Cerebellar nuclear complex (tissue), 1 donor: ENCODE measurements around the gene THEM4.
"Not testable (repeated sequence)": the region's sequence is repeated elsewhere in the genome, so short reads cannot be mapped to it uniquely, and the experiment has no call there.

Experiments
- DNase-seq, 2 experiments: peaks; one replicate each; lab custom pipeline; 2025; lab: John Stamatoyannopoulos, UW

THEM4 gene

DNA sequence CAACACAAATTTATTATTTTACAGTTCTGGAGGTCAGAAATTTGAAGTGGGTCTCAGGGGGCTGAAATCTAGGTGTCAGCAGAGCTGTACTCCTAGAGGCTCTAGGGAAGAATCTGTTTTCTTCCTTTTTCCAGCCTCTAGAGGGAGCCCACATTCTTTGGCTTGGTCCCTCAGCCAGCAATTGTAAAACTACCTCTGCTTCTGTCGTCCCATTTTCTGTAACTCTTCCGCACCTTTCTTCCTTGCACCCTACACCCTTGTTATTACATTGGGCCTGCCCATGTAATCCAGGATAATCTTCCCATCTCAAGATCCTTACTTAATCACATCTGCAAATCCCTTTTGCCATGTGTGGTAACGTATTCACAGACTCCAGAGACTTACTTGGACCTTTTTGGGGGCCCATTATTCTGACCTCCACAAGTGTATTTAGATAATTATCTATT, 24.8 kb upstream of the THEM4 start:
- DNase-seq, result no peak

DNA sequence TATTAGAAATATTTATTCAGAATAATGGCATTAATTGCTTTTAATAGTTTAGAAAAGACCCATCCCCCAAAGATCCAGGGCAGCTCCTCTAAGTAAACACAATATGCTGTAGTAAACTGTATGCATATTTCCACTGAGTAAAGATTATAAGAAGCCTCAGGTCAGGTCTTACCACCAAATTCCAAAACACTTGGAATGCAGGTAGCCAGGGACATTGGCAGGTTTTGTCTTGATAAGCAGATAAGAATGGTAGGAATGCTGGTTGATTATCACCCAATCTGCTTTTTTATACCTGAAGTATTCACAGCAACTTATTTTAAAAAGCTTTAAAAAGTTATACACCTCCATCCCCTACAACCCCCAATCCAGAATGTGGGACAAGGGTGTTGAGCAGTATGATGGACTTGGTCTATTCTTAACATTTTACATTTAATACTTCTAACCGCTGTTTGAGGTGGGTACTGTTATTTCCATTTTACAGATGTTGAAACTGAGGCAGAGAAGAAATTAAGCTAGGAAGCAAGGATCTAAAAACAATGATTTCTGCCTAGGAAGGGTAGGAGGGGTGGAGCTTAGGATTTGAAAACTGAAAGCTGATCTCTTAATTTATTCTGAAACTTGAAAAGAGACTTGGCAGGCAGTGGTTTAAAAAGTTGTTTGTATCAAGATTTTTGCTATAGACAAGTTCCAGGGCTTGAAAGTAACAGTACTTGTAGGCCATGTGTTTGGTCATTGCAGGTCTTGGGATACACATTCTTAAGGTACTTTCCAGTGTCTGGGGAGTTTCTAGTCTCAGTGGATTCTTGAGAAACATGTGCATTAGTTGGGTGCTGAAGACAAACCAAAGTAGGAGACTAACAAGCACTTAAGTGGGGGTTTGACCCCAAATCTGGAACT, 15.6 kb upstream of the THEM4 start:
- no peak for DNase-seq

DNA sequence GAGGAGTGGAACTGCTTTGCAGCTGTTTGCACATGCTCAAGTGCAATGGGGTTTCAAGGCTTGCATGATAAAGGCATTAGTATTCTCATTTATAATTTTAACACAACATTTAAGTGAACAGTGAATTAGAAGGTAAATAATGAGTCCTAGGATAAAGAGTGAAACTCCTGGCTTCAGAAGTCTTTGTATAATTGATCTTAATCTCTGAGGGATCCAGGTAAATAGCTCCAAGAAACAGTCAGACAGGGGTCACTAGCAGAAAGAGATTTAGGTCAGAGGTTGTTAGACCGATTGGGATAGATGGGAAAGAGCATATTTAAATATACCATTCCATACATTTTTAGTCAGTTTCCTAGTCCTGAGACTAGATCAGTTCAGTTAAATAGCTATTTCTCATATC, 14.1 kb upstream of the THEM4 start:
- no peak for DNase-seq

DNA sequence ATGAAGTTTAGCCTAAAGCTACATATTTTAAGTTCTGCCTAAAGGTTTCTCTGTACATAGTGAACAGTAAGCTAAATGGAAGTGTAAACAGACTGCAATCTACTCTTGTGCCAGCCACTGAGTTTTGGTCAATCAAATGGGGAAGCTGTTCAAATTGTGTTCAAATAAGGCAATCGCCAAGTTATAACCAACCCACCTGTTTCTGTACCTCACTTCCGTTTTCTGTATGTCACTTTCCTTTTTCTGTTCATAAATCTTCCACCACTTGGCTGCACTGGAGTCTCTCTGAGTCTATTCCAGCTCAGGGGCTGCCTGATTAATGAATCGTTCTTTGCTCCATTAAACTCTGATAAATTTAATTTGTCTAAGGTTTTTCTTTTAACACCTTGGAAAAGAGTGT, 10.8 kb upstream of the THEM4 start:
- DNase-seq, result no peak

DNA sequence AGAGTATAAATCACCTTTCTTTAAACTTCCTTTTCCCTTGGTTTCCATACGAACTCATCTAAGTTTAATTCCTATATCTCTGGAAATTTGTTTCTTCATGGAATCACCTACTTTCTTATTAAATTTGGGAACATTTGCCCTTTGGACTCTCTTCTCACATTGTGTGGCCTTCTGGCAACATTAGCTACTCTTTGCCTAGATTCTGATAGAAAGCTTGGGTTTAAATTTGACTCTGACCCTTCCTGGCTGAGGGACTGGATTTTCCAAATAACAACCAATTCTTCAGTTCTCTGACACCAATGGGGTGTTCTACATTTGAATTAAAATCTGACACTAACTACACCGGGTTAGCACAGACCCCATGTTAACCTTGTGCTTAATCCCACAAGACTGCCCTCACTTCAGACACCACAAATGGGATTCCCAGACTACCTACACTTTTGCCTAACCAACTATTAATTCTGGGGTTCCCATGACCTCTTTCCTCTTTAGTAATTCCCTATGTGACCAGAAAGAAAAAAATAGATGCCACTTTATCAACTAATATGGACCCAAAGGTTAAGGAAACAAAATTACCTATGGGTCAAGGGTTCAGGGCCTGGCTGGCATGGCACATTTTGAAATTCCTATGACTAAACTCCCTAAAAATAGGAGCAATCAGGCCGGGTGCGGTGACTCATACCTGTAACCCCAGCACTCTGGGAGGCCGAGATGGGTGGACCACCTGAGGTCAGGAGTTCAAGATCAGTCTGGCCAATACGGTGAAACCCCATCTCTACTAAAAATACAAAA, 9.7 kb upstream of the THEM4 start:
- DNase-seq, result no peak

DNA sequence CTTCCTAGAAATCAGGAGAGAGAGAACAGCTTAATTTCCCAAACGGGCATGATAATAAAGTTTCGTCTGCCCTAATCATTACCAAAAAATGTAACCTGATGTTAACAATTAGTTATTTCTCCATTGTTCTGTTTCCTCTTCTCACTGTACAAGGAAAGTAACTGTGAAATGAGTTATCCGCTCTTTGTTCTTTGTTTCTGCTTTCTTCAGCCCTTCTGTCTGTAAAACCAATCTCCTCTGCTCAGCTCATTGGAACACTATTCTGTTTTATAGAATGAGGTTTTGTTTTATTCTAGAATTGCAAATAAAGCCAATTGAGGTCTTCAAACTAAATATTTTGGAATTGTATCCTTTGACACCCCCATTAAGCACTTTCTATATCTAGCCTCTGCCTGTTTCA, 8.8 kb upstream of the THEM4 start:
- DNase-seq, result no peak

DNA sequence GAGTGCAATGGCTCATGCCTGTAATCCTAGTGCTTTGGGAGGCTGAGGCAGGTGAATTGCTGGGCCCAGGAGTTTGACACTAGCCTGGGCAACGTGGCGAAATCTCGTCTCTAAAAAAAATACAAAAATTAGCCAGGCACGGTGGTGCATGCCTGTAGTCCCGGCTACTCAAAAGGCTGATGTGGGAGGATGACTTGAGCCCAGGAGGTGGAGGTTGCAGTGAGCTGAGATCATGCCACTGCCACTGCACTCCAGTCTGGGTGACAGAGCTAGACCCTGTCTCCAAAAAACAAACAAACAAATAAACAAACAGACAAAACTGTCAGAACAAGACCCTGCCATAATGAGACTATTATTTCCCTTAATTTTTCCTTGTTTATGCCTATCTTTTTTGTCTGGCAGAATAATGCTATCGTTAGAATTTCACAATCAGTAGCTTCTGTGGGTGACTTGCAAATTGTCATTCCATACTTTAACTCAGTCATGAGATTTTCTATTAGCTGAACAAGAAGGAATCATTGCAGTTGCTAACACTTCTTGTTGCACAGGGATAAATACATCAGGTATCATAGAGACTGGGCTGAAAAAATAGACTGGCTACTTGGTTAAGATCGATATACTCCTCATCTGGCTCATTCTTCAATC, 7.5 kb upstream of the THEM4 start:
- no peak for DNase-seq

DNA sequence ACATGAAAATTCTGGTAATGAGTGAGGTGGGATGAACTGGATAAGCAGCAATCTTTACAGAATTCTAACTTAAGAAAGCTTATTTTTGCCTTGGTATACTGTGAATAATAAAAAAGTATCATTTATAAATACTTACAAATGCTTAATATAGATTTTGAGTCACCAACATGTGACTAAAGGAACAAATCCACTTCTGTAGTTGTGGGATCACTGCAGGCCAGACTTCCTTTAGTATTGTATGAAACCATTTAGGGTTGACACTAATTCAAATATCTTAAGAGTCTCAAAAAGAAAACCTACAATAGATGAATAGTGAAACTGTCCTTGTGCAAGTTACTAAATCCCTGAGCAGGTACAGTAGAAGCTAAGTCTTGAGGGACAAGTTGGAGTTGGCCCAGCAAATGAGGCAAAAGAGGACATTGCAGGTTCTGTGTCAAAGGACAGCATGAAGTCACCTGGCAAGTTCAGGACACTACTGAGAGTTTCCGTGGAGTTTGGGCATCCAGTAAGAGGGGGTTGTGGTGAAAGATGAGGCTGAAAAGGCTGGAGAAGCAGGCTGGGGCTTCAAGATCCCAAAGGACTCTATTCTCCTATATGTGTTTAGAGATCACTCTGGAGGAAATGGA, 5.9 kb upstream of the THEM4 start:
- DNase-seq, result no peak

DNA sequence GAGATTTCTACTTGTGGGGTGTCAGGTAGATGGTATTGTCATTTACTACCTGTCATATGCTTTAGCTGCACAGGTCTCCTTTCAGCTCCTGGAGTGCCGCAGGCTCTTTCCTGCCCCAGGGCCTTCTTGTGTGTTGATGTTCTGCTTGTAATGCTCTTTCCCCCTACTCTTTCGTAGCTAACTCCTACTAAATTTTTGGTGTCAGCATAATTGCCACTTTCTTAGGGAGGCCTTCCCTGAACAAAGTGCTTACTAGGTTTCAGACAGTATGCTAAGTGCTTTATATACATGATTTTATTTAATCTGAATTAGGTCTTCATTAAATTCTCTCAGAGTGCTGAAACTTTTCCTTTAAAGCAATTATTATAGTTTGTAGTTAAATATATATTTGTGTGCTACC, 4.8 kb upstream of the THEM4 start:
- DNase-seq, result no peak

DNA sequence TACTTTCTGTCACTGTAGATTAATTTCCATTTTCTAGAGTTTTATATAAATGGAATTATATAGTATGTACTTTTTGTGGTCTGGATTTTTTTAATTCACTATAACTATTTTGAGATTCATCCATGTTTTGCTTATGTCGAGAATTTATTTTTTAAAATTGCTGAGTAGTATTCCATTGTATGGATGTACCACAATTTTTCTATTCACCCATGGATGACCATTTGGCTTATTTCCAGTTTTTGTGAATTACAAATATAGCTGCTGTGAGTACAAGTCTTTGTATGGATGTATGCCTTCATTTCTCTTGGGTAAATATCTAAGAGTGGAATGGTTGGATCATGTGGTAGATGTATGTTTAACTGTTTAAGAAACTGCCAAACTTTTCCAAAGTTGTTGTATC, 3.7 kb upstream of the THEM4 start:
- DNase-seq, result no peak

DNA sequence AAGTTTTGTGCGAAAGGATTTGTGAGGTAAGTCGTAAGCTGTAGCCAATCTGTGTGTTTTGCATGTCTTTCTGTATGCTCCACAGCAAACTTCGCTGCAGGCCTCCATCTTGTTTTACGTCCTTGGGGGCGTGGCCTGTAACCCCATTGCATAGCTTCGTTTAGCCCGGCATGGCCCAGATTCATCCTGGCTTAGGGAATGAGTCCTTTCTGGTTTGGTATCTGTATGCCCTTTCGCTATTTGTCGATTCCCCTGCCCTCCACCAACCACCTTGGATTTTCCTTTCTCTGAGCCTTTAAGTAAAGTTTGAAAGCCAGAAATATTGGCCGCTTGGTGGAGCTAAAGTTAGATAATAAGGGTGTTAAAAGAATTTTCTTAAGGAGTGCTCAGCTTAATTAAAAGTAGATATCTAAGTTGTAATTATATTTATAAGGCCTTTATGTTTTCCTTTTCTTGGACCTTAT, 1.1 kb downstream of the THEM4 start:
- no peak for DNase-seq

DNA sequence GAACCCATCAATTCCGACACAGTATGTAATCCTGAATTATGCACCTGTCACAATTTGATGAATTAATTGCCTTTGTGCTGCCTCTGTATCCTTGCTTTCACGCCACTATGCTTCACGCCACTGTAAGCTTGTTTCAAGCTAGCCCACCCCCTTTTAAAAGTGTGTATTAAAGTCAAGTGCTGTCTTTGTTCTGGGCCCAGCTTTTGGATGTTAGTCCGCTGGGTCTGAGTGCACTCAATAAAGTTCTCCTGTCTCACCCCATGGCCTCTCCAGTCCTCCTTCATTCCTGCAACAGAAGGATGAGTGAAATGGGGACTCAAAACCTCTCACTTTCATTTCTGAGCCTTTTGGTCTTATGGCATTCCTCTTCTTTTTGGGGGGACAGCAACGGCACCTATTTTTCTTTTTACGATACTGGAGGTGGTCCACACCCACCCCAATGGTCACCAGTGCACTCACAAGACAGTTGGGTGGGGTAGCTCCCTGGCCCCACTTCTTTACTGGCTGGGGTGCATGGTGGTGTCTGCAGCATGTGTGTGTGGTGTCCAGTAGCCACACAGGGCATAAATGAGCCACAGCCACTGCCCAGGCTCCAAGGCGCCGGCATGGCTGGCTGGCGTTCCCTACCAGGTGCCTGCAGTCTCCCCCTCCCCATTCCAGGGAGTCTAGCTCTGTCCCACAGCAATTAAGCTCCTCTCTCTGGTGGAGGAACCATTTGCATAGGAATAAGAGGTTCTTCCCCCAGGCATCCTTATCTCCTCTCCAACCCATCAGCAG, 1.8 kb downstream of the THEM4 start:
- DNase-seq, result no peak

DNA sequence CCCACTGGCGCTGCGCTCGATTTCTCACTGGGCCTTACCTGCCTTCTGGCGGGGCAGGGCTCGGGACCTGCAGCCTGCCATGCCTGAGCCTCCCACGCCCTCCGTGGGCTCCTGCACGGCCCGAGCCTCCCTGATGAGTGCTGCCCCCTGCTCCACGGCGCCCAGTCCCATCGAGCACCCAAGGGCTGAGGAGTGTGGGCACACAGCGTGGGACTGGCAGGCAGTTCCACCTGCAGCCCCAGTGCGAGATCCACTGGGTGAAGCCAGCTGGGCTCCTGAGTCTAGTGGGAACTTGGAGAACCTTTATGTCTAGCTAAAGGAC, 3.0 kb downstream of the THEM4 start:
- DNase-seq, result not testable (repeated sequence)

DNA sequence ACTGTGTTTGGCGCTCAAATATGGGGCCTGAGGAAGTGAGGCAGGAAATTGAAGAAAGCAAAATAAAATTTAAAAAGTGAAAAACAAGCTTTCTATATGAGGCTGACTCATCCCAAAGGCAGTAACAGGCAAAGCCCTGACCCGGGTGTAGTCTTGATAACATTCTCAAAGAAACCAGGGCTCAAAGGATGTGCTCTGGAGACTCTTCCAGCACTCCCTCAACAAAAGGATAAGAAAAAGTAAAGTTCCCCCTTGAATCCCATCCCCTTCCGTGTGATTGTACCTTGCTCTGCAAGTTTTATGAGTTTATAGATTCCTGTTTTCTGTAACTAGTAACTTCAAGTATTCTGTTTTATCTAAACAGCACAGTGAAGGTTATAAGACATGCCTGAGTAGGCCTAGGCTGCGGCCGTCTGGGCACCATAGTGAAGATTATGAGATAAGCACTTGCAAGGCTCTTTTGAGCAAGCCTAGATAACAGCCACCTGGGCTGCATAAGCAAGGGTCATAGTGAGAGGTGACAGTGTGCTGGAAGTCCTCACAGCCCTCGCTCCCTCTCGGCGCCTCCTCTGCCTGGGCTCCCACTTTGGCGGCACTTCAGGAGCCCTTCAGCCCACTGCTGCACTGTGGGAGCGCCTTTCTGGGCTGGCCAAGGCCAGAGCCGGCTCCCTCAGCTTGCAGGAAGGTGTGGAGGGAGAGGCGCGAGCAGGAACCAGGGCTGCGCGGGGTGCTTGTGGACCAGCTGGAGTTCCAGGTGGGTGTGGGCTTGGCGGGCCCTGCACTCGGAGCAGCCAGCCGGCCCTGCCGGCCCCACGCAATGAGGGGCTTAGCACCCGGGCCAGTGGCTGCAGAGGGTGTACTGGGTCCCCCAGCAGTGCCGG, 3.6 kb downstream of the THEM4 start:
- DNase-seq, result not testable (repeated sequence)

DNA sequence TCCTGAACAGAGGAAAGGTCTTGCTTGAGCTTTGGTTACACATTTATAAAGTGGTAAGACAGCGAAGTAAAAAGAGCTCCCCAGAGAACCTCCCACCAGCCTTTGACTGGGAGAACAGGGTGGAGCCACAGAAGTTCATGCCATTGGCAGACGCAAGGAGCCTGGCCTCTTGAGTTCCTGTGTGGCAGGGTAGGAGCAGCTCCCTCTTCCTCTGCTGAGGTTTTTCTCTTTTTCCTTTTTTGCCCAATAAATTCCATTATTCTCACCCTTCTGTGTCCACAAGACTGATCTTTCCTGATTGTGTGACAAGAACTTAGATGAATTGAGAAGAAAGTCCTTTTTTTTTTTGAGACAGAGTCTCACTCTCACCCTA, 4.3 kb downstream of the THEM4 start:
- no peak for DNase-seq

DNA sequence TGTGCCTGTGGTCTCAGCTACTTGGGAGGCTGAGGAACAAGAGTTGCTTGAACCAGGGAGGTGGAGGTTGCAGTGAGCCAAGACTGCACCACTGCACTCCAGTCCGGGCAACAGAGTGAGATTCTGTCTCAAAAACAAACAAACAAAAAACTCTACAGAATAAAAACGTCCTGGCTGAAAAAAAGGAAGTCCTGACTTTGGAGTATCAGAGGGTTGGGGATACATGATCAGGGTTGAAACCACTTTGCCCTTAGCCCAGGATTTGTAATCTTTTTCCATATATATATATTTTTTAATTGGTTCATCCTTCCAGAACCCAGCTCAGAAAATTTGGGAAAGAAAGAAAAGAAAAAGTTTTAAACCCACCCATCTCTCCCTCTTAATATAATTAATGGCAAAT, 6.5 kb downstream of the THEM4 start:
- no peak for DNase-seq

DNA sequence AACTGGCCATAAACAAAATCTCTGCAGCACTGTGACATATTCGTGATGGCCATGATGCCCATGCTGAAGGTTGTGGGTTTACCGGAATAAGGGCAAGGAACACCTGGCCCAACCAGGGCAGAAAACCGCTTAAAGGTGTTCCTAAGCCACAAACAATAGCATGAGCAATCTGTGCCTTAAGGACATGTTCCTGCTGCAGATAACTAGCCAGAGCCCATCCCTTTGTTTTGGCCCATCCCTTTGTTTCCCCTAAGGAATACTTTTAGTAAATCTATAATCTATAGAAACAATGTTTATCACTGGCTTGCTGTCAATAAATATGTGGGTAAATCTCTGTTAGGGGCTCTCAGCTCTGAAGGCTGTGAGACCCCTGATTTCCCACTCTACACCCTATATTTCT, 8.5 kb downstream of the THEM4 start:
- not testable (repeated sequence) for DNase-seq

DNA sequence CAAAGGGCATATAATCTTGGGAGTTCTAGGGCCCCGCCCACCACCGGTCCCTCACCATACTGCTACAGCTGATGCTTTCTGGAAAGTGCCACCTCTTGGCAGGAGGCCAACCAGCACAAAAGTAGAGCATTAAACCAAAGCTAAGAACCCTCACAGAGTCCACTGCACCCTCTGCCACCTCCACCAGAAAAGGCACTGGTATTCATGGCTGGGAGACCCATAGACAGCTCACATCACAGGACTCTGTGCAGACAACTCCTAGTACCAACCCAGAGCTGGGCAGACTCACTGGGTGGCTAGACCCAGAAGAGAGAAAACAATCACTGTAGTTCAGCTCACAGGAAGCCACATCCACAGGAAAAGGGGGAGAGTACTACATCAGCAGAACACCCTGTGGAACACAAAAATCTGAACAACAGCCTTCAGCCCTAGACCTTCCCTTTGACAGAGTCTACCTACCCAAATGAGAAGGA, 10.8 kb downstream of the THEM4 start:
- no peak for DNase-seq

DNA sequence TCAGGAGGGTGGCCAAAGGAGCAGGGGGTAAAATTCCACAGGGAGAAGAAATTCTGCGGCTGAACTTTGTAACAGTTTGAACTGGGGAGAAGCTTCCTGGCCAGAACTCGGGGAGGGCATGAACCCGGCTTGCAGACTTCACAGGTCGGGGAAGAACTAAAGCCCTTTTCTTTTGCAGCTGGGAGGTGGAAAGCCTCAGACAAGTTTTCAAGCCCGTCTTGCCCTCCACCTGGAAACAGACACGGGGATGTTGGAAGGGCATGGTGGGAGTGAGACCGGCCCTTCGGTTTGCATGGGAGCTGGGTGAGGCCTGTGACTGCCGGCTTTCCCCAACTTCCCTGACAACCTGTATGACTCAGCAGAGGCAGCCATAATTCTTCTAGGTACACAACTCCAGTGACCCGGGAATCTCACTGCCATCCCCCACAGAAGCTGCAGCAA, 11.3 kb downstream of the THEM4 start:
- DNase-seq, result no peak

DNA sequence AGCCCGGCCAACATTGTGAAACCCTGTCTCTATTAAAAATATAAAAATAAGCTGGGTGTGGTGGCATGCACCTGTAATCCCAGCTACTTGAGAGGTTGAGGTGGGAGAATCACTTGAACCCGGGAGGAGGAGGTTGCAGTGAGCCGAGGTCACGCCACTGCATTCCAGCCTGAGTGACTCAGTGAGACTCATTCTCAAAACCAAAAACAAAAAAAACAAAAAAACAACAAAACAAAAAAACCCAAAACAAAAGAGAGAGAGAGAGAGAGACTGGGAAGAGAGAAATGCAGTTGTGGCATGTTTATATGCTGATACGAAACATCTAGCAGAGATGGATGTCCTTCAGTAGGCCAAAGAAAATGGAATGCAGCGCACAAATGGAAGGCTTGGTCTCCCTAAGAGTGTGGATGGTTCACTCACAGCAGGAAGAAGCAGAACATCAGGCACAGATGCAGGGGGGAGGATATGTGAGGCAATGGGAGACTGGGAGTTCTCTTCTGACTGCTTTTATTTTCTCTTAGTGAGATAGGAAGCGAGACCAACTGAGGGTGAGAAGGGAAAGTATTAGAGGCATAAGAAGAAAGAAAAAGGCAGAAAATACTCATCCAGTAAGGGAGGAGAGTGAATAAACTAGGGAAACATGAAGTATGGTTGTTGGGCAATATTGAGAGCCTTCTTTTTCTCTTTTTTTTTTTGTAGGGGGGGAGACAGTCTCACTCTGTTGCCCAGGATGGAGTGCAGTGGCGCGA, 16.0 kb downstream of the THEM4 start:
- no peak for DNase-seq
